NOMO-1 treated with dmso at 0.1 percent for 144 hours (cell line): ENCODE data around the gene KRT81.
"Not testable (repeated sequence)": the region's sequence is repeated elsewhere in the genome, so short reads cannot be mapped to it uniquely, and the experiment has no call there.

Experiments used
- DNase-seq: peaks from one replicate; lab custom pipeline; 2025; ENCODE audit not compliant: unreplicated experiment; lab: John Stamatoyannopoulos, UW

The KRT81 gene

DNA sequence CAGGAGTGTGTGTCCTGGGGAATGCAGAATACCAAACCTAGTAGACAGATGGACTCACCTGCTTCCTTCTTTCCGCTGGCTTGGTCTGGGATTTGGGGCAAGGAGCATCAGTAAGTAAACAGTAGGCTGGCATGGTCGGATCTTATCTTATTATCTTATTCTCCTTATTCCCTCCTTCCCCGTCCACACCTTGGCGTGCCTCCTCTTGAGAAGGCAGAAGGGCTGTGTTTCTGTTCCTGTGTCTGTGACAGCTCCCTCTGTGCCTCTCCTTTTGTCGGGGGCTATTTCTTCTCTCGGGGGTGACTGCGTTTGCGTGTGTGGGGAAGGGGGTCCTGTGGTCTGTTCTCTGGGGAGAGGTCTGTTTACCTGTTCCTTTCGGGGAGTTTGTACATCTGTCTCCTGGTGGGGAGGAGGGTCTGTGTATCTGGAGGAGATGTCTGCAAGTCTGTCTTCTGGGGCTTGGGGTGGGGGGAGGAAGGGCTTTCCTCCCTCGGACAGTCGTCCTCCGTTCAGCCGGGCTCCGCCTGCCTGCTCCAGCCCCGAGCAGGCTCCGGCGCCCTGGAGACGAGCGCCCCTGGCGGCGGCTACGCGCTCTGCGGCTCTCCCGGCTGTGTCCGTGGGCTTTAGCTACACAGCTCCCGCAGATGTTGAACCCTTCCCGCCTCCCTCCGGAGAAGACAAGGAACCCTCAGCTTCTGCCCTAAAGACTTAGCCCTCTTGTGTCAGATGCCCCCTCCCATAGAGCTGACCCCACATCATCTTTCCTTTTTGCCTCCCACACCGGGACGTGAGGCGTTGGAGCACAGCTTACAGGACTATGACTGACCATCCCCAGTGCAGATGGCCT lies 12.5 kb downstream of the KRT81 start:
- DNase-seq, result peak; percentile 41

DNA sequence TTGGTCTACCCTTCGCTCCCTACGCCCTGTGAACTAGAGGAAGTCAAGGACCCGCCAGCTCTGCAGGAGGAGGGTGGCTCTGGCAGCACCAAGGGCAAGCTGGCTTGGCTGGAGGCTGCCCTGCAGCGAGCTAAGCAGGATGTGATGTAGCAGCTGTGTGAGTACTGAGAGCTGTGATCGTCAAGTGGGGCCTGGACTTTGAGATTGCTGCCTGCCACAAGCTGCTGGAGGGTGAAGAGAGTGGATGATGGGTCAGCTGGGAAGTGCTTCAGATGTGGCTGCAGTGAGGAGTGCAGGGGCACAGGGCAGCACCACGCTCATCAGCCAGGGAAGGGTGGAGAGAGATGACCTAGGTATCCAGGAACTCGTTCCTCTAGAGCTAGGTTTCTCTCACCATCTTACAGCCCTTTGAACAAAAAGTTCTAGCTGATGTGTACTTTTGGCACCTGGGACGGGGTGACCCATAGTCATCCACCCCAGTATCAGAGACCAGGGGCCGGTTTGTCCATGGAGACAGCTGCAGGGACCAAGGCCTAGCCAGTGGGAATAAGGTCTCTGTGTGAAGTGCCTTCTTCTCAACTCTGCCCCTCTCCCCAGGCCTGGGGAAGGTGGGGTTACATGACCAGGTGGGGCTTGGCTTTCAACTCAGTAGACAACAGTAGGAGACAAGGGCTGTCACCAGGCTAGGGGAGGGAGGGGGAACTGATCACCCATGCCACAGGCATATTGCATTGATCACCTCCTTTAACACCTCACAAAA lies 13.7 kb downstream of the KRT81 start:
- DNase-seq, result no peak

DNA sequence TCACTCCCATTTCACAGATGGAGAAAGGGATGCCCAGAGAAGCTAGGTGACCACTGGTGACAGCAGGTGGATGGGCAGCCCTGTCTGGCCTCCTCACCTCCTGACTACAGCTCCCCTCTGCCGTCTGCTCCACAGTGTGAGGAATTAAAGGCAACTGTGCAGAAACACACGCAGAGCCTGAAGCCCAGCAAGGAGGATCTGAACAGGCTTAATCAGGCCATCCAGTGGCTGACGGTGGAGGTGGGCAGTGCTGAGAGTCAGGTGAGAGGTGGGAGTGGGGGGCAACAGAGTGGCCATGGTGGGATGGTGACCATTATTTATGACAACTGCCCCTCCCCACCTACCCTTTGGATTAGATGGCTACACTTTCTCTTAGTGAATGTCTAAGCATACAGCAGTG lies 15.6 kb downstream of the KRT81 start:
- no peak for DNase-seq

DNA sequence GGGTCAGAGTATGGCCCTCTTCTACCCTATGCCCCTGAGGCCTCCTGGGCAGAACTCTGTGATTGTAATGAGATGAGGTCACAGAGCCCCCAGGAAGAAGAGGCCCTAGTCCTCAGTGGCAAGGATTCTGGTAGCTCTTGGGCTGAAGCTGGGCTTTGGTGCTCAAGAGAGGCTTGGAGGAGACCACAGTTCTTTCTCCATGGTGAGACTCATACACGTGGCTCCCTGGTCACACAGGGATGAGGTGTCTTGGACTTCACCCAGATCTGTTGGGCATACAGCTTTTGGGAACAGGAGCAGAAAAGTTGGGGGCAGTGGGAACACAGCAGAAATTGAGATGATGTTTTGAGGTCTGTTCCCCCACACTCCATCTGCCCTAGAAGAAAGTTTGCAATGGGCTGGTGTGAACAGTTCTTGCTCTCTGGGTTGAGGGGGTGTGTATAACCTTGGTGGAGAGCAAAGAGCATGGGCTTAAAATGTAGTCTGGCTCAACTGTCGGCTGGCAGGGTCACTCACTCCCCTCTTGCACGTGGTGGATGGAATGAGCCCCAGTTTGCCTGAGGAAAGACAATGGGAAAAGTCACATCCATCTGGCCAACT lies 16.7 kb downstream of the KRT81 start, which contains the start of gene KRT86:
TSS of gene KRT86 (plus strand) at position 125 of the 600 bp plus-strand sequence. CDS start 27,272 bp downstream, outside the sequence.
- DNase-seq, result no peak

DNA sequence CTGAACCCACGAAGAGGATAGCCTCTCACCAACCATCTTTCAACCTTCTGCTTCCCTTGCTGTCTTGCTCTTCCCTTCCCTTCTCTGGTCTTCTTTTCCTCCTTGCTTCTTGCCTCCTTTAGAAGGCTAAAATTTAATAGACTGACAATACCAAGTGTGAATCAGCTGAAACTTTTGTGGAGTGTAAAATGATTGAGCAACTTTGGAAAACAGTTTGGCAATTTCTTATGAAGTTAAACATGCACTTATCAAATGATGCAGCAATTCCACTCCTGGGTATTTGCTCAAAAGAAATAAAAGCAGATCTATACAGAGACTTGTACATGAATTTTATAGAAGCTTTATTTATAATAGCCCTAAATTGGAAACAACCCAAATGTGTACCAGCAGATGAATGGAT lies 20.2 kb downstream of the KRT81 start:
- DNase-seq, result no peak

DNA sequence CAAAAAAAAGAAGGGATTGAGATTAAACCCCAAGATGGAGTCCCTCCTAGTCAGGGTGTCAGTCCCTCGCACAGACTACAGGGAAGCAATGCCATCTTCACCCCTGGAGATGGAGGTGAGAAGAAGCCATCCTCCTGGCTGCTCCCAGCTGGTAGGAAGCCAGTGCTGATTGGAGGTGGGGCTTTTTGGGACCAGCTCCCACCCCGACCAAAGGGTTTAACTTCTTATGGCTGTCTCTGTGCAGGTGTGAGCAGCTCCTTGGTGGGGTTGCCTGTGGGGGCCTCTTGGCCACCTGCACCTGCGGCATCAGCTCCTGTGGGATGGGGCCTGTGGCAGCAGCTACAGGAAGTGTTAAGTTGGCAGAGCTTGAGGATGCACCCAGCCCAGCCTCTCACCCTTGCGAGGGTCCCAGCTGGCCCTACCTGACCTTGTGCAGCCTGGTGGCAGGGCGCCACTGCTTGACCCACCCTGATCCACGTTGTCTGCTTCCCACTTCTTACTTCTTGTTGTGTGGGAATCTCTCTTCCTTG lies 20.7 kb downstream of the KRT81 start:
- no peak for DNase-seq

DNA sequence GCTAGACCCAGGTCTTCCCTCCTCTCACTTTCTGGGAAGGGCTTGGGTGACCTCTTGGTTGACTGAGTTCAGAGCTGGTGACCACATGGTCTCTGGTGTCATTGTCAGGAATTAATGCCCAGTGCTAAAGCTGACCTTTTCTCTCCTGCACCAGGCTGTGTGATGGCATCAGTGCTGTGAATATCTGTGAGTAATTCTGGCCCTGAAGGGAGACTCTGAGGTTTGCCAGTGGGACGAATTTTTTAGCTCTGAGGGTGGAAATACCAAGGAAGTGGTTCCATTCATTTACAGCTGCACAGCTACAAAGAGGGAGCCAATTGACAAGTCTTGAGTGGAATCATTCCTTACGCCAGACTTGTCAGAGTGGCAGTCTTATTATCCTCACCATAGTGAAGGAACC lies 23.1 kb downstream of the KRT81 start:
- DNase-seq, result no peak

DNA sequence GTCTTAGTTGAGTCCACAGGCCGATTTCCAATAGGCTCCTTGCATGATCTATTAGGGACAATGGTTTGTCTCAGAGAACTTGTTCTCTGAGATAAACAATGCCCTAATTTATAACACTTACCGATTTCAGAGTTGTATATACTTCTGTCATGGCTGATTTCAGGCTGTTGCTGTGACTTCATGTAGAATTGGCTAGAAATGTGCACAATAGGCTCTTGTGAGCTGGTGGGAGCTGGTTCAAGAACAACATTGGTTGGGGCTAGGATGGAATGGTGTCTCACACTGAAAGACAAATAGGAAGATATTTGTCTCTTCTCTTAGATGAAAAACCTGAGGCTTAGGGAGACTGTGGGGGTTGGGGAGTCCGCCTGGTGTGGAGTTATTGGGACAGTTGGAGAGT lies 23.6 kb downstream of the KRT81 start:
- no peak for DNase-seq

DNA sequence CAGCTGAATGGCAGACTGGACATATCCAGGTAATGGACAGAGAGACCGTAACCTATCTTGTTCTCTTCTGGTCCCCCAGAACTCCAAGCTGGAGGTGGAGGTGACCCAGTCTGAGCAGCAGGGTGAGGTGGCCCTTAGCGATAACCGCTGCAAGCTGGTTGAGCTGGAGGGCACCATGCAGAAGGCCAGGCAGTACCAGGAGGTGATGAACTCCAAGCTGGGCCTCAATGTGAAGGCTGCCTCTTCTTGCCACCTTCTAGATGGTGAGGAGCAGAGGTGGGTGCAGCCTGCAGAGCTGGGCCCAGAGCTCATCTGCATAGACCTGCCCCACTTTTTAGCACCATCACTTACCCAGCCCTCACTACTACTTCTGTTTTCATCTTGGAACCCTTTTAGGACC lies 24.1 kb downstream of the KRT81 start:
- DNase-seq, result no peak

DNA sequence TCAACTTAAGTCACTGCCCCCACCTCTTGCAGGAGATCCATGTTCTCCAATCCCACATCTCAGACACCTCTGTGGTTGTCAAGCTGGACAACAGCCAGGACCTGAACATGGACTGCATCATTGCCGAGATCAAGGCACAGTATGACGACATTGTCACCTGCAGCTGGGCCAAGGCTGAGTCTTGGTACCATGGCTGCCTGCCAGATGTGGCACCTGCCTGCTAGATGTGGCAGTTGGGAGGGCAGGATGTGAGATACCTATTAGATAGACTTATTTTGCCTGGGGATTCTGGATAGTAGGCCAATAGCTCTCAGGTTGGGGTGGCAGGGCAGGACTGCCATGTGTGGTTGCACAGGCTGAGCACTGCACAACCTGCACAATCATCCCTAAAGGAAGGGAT lies 24.8 kb downstream of the KRT81 start:
- DNase-seq, result no peak

DNA sequence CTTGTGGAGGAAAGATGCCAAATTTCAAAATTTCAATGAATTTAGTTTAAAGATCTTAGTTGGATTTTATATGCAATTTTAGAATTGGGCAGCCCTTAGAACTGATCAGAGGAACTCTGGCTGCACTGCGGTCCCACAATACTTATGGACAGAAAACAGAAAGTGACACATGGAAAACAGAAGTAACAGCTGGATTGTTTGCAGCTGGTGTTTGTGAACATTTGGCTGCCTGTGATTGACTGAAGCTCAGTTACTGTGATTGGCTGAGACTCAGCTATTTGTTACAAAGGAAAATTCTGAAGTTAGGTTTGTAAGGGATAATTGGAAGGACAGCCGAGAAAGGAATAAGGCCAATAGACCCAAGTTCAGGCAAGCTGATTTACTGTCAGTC lies 26.9 kb downstream of the KRT81 start:
- DNase-seq, result no peak

DNA sequence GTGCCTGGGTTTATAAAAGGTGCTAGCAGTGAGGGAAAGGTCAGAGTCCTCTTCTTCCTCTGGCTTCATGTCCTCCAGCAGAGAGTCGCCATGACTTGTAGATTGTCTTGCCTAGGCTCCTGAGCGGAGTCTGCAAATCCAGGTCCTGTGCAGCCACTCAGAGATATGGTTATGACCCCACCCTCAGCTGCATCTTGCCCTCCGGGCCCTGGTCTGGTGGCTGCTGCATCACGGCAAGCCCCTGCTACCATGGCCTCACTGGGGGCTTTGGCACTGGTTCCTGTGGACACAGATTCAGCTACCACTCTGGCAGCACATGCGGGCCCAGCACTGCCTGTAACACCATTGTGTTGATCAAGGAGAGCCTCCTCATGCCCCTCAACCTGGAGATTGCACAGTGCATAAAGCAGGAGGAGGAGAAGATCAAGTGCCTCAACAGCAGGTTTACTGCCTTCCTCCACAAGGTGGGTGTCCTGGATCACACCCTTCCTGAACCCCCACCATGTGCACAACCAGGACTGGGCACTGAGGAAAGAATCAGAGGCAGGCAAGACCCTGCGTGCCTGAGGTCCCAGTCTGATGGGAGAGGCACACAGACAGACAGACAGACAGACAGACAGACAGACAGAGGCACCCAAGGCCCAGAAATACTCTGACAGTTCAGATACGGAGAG lies 27.4 kb downstream of the KRT81 start:
- DNase-seq, result no peak

DNA sequence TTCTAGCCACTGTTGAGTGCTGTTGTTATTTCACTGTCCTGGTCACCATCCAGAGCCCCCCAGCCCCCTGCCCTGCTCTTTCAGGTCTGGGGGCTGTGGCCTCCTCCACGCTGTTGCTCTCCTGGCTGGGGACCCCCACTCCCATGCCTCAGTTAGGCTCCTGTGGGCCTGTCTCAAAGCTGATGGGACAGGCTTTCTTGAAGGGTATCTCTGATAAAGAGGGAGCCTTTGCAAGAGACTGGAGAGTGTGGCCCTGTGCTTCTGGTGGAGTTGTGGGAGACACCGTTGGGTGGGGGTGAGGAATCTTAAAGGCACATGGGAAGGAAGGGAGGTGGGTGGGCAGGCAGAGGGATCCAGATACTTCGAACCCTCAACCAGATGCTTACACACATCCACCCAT lies 29.0 kb downstream of the KRT81 start:
- DNase-seq, result no peak

DNA sequence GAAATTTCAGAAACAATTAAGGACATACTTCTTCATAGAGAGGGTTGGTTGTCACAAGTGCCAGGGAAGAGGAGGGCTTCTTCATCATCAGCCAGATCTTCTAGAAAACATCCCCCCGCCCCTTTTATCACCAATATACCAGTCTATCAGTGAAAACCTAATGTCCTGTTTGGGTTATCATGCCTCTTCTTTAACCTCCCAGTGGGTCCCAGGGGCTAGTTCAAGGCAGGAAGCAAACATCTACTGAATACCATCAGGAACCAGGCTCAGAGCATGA lies 30.2 kb downstream of the KRT81 start:
- DNase-seq, result no peak

DNA sequence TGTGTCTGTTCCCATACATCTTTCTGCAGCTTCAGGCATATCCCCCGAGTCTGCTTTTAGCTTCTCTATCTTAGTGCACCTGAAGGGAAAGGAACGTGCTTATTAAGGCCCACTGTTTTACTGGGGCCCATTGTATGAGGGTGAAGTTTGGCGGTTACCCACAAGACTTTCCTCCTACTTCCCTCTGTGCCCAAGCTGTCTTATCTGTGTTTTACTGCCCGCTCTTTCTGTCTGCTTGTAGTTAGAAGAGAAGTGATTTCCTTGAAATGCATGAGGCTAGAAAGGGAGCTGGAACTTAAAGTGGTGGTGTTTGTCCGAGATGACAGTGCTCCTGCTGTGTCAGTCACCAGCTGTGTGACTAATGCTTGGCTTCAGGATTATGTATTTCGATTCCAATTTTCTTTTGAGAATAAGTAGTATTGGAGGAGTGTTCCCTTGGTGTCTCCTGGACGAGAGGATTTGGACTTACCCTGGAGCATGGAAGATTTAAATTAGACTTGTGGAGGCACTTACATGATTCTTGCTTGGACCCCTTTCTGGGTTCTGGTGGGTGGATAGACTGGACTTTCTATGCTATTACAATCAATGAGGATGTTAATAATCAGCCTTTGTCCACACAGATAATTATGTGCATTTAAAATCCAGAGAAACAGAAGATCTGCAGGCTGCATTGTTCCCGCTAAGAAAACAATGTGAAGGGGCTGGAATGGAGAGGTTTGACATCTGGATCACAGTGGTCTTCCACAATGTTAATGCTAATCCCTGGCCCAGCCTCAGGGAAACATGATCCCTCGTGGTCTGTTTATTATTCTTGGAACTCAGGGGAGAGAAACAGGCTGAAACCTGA lies 30.8 kb downstream of the KRT81 start:
- DNase-seq, result peak; percentile 32

DNA sequence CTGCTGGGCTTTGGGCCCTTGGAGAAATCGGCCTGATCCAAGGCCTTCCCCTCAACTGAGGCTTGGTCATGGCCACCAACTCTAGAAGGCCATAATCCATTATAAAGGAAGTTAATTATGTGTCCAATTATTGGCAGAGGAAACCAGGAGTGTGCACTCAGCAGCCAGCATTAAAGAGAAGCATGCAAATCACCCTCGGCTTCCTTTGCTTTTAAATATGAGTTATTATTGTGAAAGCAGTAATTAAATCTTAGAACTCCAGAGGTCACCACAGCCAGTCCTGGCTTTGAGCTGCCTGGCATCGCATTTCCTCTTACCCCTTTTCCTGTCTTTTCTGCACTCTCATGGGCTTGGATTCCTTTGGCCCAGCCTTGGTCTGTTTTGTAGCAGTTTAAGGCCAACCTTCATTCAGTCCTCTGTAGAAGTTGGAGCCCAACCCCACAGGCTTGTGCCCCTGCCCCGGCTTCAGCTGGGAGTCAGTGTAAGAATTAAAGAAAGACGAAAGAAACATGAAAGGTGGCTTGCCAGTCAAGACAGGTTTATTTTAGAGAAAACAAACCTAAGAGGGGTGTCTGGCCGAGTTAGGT lies 31.6 kb downstream of the KRT81 start:
- DNase-seq, result peak; percentile 42

DNA sequence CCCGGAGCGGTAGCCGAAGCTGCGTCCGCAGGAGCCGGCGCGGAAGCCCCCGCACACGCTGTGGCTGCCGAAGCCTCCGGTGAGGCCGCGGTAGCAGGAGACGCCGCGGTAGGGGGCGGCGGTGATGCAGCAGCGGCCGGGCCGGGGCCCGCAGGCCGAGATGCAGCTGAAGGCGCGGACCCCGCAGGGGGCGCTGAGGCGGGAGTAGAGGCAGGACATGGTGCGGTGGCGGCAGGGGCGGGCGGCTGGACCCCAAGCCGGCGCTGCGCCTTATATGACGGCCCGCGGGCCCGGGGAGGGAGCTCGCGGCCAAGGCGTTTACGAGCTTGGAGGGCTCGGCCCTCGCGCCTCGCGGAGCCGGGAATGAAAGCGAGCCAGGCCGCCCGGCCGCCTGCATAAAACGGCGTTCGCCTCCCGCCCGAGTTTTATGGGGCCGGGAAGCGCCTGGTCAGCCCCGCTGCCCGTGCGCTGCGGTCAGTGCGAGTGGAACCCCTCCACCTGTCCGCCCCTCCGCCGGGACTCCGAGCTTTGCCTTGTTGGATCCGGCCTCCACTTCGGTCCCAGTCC lies 32.9 kb downstream of the KRT81 start:
- DNase-seq, result no peak

DNA sequence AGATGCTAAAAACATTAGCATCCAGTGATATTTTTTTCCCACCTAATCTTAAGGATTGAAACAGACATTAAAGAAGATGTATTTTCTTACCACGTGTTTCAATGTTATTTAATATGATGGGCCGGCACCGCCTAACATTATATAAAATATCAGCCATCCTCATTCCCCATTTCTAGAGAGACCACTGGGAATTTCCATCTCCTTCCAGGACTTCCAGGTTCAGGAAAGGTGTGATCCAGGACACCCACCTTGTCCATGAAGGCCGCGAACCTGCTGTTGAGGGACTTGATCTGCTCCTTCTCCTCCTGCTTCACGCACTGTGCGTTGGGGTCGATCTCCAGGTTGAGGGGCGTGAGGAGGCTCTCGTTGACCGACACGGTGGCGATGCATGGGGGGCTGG lies 33.4 kb downstream of the KRT81 start:
- DNase-seq, result not testable (repeated sequence)

DNA sequence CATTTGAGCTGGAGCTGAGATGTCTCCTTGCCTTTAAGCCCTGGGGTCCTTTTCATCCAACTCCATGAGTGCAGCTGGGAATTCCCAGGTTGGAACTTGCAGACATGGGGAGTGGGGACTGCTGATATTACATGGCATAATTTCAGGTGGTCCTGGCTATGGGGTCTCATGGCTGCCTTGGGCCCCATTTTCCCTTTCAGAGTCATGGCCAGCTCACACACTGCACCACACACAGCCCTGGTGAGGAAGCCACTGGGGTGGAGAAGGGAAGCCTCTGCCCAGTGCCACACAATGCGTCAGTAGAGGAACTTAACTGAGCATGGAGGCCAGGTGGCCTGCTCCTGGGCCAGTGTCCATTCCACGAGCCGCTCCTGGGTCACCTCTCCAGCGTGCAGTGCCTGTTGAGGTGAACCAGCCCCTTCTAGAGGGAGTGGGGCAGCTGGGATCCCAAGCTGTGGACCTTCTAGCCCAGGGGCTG lies 34.2 kb downstream of the KRT81 start:
- DNase-seq, result no peak

DNA sequence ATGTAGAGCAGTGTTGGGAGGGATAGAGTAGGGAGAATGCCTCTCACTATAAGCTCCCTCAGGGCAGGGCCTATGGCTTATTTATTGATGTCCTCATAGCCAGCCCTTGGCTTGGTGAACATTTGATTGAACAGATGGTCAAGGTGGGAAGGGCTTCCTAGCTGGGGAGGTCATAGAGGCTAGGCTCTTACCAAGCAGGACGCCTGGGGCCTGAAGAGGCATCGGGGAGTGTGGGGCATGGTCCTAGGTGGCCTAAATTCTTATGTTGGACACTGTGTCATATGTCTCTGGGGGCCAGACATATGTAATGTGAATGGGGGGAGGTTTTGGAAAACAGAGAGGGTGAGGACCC lies 34.8 kb downstream of the KRT81 start:
- DNase-seq, result no peak
